8988T (cell line): ENCODE measurements around the gene PCA3.

Experiments used
- DNase-seq: peaks from one replicate; pipeline ENCODE4 v3.0.0; 2011

PCA3 gene

DNA sequence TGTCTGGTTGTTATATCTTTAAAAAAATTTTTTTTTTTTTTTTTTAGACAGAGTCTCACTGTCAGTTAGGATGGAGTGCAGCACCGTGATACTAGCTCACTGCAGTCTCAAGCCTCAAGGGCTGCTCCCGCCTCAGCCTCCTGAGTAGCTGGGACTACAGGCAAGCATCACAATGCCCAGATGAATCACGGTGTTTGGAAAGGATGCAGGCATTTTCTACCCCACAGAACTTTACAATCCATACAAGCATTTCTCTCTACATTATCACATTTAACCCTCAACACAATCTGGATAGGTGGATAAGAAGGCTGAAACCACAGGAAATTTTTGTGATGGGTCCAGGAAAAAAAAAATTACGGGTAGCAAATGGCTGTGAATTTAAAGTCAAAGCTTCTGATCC is 5.8 kb upstream of the PCA3 start:
- no peak for DNase-seq

- no peak for DNase-seq
These were observed 4.5 kb upstream of the PCA3 start for GRCh38 chr9:76759732-76760131.

DNA sequence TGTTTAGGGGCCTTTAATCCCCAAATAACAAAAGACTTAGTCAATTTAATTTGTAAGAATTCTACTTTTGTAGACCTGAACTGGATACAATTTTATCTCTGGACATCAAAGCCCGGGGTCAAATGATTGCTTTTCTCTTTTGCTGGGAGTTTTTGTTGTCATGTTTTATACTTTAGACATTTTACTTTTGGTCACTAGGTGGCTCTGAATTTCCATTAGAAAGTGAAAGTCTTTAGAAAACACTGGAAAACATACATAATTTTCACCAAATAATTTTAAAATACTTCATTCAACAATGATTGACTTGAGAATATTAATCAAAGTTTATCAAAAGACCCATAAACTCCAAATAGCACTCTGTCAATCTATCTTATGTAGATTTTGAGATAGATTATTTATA is 2.8 kb upstream of the PCA3 start:
- DNase-seq = no peak

GRCh38 chr9:76766126-76766525 is 1.9 kb downstream of the PCA3 start:
- no peak for DNase-seq

DNA sequence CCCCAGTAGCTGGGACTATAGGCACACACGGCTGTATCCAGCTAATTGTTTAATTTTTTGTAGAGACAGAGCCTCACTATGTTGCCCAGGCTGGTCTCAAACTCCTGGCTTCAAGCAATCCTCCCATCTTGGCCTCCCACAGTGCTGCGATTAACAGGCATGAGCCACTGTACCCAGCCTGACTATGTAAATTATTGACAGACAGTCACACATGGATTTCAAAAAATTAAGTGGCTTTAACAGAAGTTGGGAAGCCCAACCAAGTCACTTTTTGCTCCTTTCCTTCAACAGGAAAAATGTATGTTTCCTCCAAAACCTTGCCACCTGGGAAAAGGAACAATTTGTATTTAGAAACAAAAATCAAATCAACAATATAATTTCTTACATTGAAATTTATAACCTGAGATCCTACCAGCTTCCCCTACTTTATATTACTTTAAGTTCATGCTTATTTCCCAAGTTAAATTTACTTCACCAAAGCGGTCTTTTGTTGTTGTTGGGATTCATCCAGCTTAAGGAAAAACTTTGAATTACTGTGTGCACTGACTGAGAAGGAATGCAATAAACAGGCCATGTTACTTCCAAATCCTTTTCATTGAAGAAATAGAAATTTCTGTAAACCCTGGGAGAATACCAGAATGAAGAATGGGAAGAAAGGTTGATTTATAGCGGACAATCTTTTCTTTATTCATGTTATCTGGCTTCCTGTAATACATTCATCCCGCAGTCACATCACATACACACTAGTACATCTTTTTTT is 8.6 kb downstream of the PCA3 start:
- DNase-seq = no peak

DNA sequence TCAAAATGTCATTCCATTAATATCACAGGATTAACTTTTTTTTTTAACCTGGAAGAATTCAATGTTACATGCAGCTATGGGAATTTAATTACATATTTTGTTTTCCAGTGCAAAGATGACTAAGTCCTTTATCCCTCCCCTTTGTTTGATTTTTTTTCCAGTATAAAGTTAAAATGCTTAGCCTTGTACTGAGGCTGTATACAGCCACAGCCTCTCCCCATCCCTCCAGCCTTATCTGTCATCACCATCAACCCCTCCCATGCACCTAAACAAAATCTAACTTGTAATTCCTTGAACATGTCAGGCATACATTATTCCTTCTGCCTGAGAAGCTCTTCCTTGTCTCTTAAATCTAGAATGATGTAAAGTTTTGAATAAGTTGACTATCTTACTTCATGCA is 20.6 kb downstream of the PCA3 start:
- DNase-seq = no peak

GRCh38 chr9:76785501-76785900 is 21.3 kb downstream of the PCA3 start:
- DNase-seq = no peak

- DNase-seq = no peak
These were observed 23.4 kb downstream of the PCA3 start for GRCh38 chr9:76787677-76788076.

DNA sequence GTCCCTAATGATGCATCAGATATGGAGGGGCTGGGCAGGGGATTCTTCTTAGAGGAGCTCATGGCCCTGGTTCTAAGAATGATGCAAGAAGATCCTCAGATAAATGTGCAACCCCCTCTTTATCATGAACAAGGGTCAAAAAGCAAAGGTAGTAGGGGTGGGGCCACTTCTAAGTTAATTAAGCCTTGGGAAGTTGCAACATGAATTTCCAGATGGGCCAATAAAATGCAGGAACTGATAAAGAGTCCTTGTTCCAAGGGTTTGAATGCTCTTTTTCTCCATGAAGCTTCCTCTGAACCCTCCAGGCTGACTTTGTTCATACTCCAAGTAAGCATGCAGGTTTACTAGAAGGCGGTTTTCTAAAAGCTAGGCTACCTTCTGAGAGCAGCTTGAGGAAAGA is 25.6 kb downstream of the PCA3 start:
- no peak for DNase-seq

GRCh38 chr9:76793784-76794431 is 29.7 kb downstream of the PCA3 start:
- DNase-seq = no peak

GRCh38 chr9:76796296-76796695 is 32.1 kb downstream of the PCA3 start:
- no peak for DNase-seq

- DNase-seq = no peak
These were observed 34.3 kb downstream of the PCA3 start for GRCh38 chr9:76798527-76798926.

DNA sequence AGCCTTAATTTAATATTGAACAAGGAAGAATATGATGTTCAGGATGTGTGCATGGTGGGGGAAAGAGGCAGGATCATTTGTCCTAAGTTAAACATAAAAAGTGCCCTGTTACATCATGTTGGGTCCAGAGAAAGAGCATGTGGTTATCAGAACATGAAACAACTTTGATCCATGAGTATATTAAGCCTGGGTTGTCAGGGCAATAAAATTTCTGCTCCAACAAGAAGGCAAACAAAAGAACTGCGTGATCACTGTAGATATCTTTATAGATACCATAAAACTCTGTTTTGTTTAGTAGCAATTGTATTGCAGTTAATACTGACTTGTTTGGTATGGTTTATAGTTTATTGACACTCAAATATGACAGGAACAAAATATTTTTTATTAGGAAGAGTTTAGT is 35.2 kb downstream of the PCA3 start:
- DNase-seq = no peak

- DNase-seq = no peak
These were observed 36.7 kb downstream of the PCA3 start for GRCh38 chr9:76800901-76801300.

- no peak for DNase-seq
These were observed 38.8 kb downstream of the PCA3 start for GRCh38 chr9:76803083-76803482.

DNA sequence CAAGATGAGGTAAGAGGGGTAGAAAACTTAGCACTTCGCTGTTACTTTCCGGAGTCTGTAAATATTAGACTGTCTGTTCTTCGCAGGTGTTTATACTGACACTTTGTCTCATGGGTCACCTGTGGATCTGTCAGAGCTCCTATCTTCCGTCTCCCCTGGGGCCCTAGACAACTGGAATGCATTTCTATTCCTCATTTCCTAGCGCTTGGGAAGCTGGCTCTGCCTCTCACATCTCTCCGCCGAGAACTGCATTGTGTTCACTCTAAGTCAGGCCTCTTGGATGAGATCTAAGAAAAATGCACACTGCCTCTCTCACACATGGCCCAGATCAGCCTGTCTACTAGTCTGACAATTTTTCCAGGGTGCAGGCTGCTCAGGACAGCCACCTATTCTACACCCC is 39.5 kb downstream of the PCA3 start:
- no peak for DNase-seq

DNA sequence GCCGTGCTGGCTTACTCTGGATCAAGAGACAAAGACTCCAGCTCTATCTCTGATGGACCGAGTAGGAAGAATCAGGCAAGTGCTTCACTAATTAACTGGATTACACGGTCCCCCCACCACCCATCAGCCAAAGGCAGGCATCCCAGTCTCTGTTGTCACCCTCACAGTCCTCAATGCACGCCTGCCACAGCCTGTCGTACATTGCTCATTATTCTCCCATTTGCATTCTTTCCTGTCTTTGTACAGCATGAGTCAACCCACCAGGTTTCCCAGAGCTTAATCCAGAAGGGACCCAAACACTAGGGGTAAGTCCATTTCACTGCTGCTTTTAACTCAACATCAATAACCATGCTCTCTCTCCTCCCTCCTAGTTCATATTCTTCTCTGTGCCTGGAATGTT is 44.4 kb downstream of the PCA3 start:
- DNase-seq = no peak

GRCh38 chr9:76810377-76810957 is 46.2 kb downstream of the PCA3 start:
- DNase-seq = no peak

DNA sequence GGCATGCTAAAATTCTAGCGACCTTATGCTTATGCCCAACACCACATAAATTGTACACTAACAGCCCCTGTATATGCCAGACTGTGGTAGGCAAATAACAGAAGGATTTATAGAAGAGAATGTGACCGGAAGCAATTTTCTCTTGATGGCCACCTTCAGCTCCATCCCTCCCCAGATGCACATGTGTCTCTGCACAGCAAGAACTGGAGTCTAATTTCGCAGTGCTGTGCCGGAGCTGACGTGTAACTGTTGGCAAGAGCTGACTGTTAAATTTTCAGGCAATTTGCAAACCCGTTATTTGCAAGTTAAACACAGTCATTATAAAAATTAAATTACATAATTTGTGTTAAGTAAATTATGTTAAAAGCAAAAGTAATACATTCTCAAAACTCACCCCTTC is 48.4 kb downstream of the PCA3 start:
- no peak for DNase-seq

- DNase-seq = no peak
These were observed 53.3 kb downstream of the PCA3 start for GRCh38 chr9:76817489-76817888.

- no peak for DNase-seq
These were observed 54.0 kb downstream of the PCA3 start for GRCh38 chr9:76818271-76818670.

- no peak for DNase-seq
These were observed 56.2 kb downstream of the PCA3 start for GRCh38 chr9:76820431-76820830.

DNA sequence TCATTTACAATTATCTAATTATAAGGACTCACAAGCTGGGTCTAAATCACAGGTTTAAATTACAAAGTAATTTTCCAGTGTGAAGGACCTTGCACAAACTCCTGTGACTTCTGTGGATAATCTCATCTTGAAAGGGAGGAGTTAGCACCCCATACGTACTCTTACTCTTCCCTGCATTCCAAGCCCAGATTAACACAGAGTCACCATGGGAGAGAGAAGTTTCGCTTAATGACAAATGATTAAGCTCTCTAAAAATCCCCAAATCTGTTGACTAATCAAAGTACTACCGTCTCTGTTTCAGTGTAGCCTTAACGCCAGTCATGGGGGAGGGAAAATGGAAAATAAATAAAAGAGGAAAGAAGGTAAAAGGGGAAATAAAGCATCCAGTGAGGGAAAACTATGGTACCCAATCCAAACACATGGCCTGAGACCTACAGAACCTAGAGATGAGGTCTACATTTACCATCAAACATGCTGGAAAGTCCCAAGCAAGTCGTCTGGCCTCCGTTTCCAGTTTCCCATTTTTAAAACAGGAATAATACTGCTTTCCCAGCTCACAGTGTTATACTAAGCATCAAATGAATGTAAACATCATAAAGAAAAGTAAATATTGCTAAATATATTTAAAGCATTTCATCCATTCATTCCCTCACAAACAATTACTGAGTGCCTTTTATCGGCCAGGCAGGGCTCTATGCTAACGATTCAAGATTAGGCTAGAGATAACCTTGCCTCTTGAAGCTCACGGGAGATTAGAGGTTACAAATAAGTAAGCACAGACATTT is 63.2 kb downstream of the PCA3 start:
- no peak for DNase-seq

DNA sequence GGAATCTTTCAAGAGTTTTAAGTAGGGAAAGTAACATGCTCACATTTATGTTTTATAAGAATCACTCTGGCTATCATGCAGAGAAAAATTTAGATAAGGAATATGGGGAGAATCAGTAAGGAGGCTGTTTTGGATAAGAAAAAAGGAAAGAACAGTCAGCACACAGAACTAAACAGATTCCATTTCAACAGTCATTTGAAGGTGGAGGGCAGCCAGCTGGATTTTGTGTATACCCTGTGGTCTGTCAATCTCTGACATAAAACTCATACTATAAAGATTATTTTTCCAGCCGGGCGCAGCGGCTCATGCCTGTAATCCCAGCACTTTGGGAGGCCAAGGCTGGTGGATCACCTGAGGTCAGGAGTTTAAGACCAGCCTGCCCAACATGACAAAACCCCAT is 64.2 kb downstream of the PCA3 start:
- no peak for DNase-seq
